ENCODE data around the gene KYAT1.
"Not testable (repeated sequence)": the region's sequence is repeated elsewhere in the genome, so short reads cannot be mapped to it uniquely, and the experiment has no call there.

KYAT1 gene

DNA sequence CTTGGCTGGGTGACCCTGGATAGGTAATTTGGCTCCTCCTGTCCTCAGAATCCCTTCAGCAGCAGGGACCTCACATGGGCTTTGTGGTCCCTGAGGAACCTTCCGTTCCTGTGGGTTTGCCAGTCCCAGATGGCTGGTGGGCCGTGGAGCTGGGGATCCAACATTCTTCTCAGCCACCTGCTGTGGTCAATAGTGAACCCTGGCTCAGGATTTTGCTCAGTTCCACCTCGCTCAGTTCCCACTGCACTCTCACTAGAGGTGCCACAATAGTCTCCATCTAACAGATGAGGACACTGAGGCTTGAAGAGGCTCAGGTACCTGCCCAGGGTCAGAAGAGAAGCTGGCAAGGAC, 35.1 kb downstream of the KYAT1 start:
- no peak overlapping the region for H3K9ac ChIP-seq (ENCODE audit: low read length)
- no peaks in the 10 kb centered on the region for H3K36me3 ChIP-seq (ENCODE audit: insufficient read depth, low read length)
- H3K4me3 ChIP-seq (ENCODE audit: low read depth in 1 of 2, low read length in 2 of 2) = no peak overlapping the region
- H3K27ac ChIP-seq (ENCODE audit: low read depth, low read length) = no peak overlapping the region
- H3K9me3 ChIP-seq (ENCODE audit: low read length) = no peaks in the 10 kb centered on the region
- no peaks in the 10 kb centered on the region for H3K27me3 ChIP-seq (ENCODE audit: control insufficient read depth in 1 of 2, insufficient read depth in 2 of 2, low read length in 2 of 2)
- no peaks in the 10 kb centered on the region for H3K4me1 ChIP-seq (ENCODE audit: insufficient read depth, low read length)

GRCh38 chr9:128845186-128845931, 36.4 kb downstream of the KYAT1 start:
- H3K9me3 ChIP-seq (ENCODE audit: low read length) = no peaks in the 10 kb centered on the region
- H3K36me3 ChIP-seq (ENCODE audit: insufficient read depth, low read length) = no peaks in the 10 kb centered on the region
- no peak overlapping the region for H3K4me3 ChIP-seq (ENCODE audit: low read depth in 1 of 2, low read length in 2 of 2)
- H3K27ac ChIP-seq (ENCODE audit: low read depth, low read length) = no peak overlapping the region
- no peaks in the 10 kb centered on the region for H3K27me3 ChIP-seq (ENCODE audit: control insufficient read depth in 1 of 2, insufficient read depth in 2 of 2, low read length in 2 of 2)
- no peak overlapping the region for H3K9ac ChIP-seq (ENCODE audit: low read length)
- no peaks in the 10 kb centered on the region for H3K4me1 ChIP-seq (ENCODE audit: insufficient read depth, low read length)

- H3K27ac ChIP-seq (ENCODE audit: low read depth, low read length); H3K9ac ChIP-seq (ENCODE audit: low read length); H3K4me1 ChIP-seq (ENCODE audit: insufficient read depth, low read length); H3K36me3 ChIP-seq (ENCODE audit: insufficient read depth, low read length); H3K9me3 ChIP-seq (ENCODE audit: low read length); H3K27me3 ChIP-seq (ENCODE audit: control insufficient read depth in 1 of 2, insufficient read depth in 2 of 2, low read length in 2 of 2); H3K4me3 ChIP-seq (ENCODE audit: low read depth in 1 of 2, low read length in 2 of 2): not testable (repeated sequence)
Observed at GRCh38 chr9:128843171-128843570, 38.6 kb downstream of the KYAT1 start.

DNA sequence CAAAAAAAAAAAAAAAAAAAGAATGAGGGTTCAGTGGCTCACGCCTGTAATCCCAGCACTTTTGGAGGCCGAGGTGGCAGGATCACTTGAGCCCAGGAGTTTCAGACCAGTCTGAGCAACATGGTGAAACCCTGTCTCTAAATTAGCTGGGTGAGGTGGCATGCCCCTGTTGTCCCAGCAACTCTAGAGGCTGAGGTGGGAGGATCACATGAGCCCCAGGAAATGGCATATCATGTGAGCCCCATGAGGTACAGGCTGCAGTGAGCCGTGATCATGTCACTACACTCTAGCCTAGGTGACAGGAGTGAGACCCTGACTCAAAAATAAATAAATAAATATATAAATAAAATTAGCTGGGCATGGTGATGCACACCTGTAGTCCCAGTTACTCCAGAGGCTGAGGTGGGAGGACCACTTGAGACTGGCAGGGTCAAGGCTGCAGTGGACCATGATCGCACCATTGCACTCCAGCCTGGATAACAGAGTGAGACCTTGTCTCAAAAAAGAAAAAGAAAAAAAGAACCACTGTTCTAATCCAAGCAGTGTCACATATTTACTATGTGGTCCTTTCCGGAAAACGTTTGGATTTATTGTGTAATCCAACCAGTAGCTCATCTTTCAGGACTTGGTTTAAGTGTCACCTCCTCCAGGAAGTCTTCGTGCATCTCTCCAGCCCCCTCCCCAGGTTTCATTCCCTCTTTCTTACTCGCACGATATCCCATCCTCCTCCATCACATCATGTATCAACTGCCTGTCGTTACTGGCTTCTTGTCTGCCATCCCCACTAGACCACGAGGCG, 39.9 kb downstream of the KYAT1 start:
- no peaks in the 10 kb centered on the region for H3K27me3 ChIP-seq (ENCODE audit: control insufficient read depth in 1 of 2, insufficient read depth in 2 of 2, low read length in 2 of 2)
- no peaks in the 10 kb centered on the region for H3K4me1 ChIP-seq (ENCODE audit: insufficient read depth, low read length)
- no peak overlapping the region for H3K27ac ChIP-seq (ENCODE audit: low read depth, low read length)
- H3K4me3 ChIP-seq (ENCODE audit: low read depth in 1 of 2, low read length in 2 of 2) = no peak overlapping the region
- H3K9me3 ChIP-seq (ENCODE audit: low read length) = no peaks in the 10 kb centered on the region
- no peak overlapping the region for H3K9ac ChIP-seq (ENCODE audit: low read length)
- H3K36me3 ChIP-seq (ENCODE audit: insufficient read depth, low read length) = no peaks in the 10 kb centered on the region

- Histone ChIP-seq H3K27ac (ENCODE audit: low read depth, low read length) (no peak overlapping the region), H3K4me1 (ENCODE audit: insufficient read depth, low read length) (no peaks in the 10 kb centered on the region), H3K9ac (ENCODE audit: low read length) (no peak overlapping the region), H3K27me3 (ENCODE audit: control insufficient read depth in 1 of 2, insufficient read depth in 2 of 2, low read length in 2 of 2) (no peaks in the 10 kb centered on the region), H3K4me3 (ENCODE audit: low read depth in 1 of 2, low read length in 2 of 2) (no peak overlapping the region), H3K9me3 (ENCODE audit: low read length) (no peaks in the 10 kb centered on the region), H3K36me3 (ENCODE audit: insufficient read depth, low read length) (no peaks in the 10 kb centered on the region)
Observed at GRCh38 chr9:128840524-128840923, 41.2 kb downstream of the KYAT1 start.

GRCh38 chr9:128838338-128838737, 43.4 kb downstream of the KYAT1 start:
- no peak overlapping the region for H3K27ac ChIP-seq (ENCODE audit: low read depth, low read length)

DNA sequence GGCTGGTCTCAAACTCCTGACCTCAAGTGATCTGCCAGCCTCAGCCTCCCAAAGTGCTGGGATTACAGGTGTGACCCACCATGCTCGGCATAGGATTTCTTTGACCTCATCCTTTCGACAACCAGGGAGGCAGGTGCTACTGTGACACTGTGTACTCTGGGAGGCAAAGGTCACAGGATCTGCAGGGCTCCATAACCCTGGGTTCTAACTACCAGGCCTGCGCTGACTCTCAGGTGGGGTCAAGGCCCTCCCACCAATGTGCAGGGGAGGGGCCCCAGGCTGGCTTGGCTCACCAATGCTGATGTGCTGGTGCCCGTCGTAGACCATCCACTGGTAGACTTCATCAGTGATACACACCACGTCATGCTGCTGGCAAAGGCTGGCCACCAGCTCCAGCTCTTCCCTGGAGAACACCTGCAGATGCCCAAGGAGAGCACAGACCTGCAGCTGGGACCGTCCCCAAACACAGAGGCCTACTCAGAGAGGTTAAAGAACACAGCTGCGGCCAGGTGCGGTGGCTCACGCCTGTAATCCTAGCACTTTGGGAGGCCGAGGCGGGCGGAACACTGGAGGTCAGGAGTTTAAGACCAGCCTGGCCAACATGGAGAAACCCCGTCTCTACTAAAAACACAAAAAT, 45.1 kb downstream of the KYAT1 start:
- Histone ChIP-seq H3K27ac (ENCODE audit: low read depth, low read length) (no peak overlapping the region), H3K9me3 (ENCODE audit: low read length) (no peaks in the 10 kb centered on the region), H3K36me3 (ENCODE audit: insufficient read depth, low read length) (no peaks in the 10 kb centered on the region), H3K27me3 (ENCODE audit: control insufficient read depth in 1 of 2, insufficient read depth in 2 of 2, low read length in 2 of 2) (no peaks in the 10 kb centered on the region), H3K4me3 (ENCODE audit: low read depth in 1 of 2, low read length in 2 of 2) (no peak overlapping the region), H3K4me1 (ENCODE audit: insufficient read depth, low read length) (no peaks in the 10 kb centered on the region), H3K9ac (ENCODE audit: low read length) (no peak overlapping the region)

More at GRCh38 chr9:128838338-128838737, 43.4 kb downstream of the KYAT1 start:
- H3K27me3 ChIP-seq (ENCODE audit: control insufficient read depth in 1 of 2, insufficient read depth in 2 of 2, low read length in 2 of 2) = no peaks in the 10 kb centered on the region
- H3K36me3 ChIP-seq (ENCODE audit: insufficient read depth, low read length) = no peaks in the 10 kb centered on the region
- no peak overlapping the region for H3K9ac ChIP-seq (ENCODE audit: low read length)
- no peaks in the 10 kb centered on the region for H3K9me3 ChIP-seq (ENCODE audit: low read length)
- H3K4me1 ChIP-seq (ENCODE audit: insufficient read depth, low read length) = no peaks in the 10 kb centered on the region
- H3K4me3 ChIP-seq (ENCODE audit: low read depth in 1 of 2, low read length in 2 of 2) = no peak overlapping the region

GRCh38 chr9:128835246-128836210, 46.2 kb downstream of the KYAT1 start:
- Histone ChIP-seq H3K36me3 (ENCODE audit: insufficient read depth, low read length) (no peaks in the 10 kb centered on the region), H3K9ac (ENCODE audit: low read length) (no peak overlapping the region), H3K27ac (ENCODE audit: low read depth, low read length) (no peak overlapping the region), H3K9me3 (ENCODE audit: low read length) (no peaks in the 10 kb centered on the region), H3K4me3 (ENCODE audit: low read depth in 1 of 2, low read length in 2 of 2) (no peak overlapping the region), H3K27me3 (ENCODE audit: control insufficient read depth in 1 of 2, insufficient read depth in 2 of 2, low read length in 2 of 2) (no peaks in the 10 kb centered on the region), H3K4me1 (ENCODE audit: insufficient read depth, low read length) (no peaks in the 10 kb centered on the region)

DNA sequence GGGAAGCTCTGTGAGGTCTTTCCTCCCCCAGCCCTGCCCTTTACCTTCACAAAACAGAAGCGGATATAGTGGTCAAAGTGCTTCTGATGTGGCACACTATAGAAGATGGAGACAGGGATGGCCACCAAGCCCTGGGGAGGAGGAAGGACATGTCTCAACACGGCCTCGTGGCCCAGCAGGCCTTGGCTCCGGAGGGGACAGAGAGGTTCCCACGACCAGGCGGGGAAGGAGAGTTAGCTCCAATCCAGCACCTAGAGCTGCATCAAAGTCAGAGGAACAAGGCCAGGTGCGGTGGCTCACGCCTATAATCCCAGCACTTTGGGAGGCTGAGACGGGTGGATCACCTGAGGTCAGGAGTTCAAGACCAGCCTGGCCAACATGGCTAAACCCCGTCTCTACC, 48.1 kb downstream of the KYAT1 start:
- H3K4me3 ChIP-seq (ENCODE audit: low read depth in 1 of 2, low read length in 2 of 2) = no peak overlapping the region
- no peak overlapping the region for H3K27ac ChIP-seq (ENCODE audit: low read depth, low read length)

GRCh38 chr9:128829477-128830251, 52.1 kb downstream of the KYAT1 start, which contains the start of gene SPOUT1:
Gene SPOUT1, minus strand, starts transcription at chr9:128829794. Its CDS starts 14 bp downstream, at chr9:128829780.
- Histone ChIP-seq H3K4me3 (ENCODE audit: low read depth in 1 of 2, low read length in 2 of 2) (peak within 1 kb of the TSS; percentile 59 to 96), H3K9me3 (ENCODE audit: low read length) (no peaks in the 10 kb centered on the region), H3K36me3 (ENCODE audit: insufficient read depth, low read length) (peaks cover 19% of the 10 kb centered on the region), H3K27ac (ENCODE audit: low read depth, low read length) (peak within 1 kb of the TSS; percentile 41), H3K9ac (ENCODE audit: low read length) (peak within 1 kb of the TSS; percentile 57), H3K4me1 (ENCODE audit: insufficient read depth, low read length) (peaks cover 12% of the 10 kb centered on the region), H3K27me3 (ENCODE audit: control insufficient read depth in 1 of 2, insufficient read depth in 2 of 2, low read length in 2 of 2) (no peaks in the 10 kb centered on the region)

More for the DNA sequence above, 48.1 kb downstream of the KYAT1 start:
- Histone ChIP-seq H3K27me3 (ENCODE audit: control insufficient read depth in 1 of 2, insufficient read depth in 2 of 2, low read length in 2 of 2) (no peaks in the 10 kb centered on the region), H3K4me1 (ENCODE audit: insufficient read depth, low read length) (peaks cover 9% of the 10 kb centered on the region), H3K36me3 (ENCODE audit: insufficient read depth, low read length) (no peaks in the 10 kb centered on the region), H3K9me3 (ENCODE audit: low read length) (no peaks in the 10 kb centered on the region), H3K9ac (ENCODE audit: low read length) (no peak overlapping the region)
